GM12892 (cell line): Measurements from ENCODE around the gene BHLHE23.

Source experiments
- DNase-seq: peaks from one replicate; pipeline ENCODE4 v3.0.0; 2011; ENCODE audit not compliant: insufficient read length
- FAIRE-seq: peaks from 2 replicates; lab custom pipeline; 2011; peaks lifted over from hg19 to GRCh38; lab: Jason Lieb, UNC
- POLR2A ChIP-seq: IDR thresholded peaks from 2 replicates; pipeline ENCODE4 v1.6.1; 2011; ENCODE audit warnings: low read depth, low read length, control low read depth
- POLR2AphosphoS5 ChIP-seq: IDR thresholded peaks from 2 replicates; pipeline ENCODE4 v1.6.1; 2011; ENCODE audit warnings: low read depth, low read length, control low read depth
- TAF1 ChIP-seq: IDR thresholded peaks from 2 replicates; pipeline ENCODE4 v1.6.1; 2011; ENCODE audit warnings: low read depth, mild to moderate bottlenecking, control low read depth, low read length, borderline replicate concordance

The BHLHE23 gene

GRCh38 chr20:62982124-62983075, 24.4 kb downstream of the BHLHE23 start:
- no peak for TF ChIP-seq POLR2A
- no peak for TF ChIP-seq POLR2AphosphoS5
- no peak for TF ChIP-seq TAF1
- DNase-seq (no peak), FAIRE-seq (no peak)

GRCh38 chr20:62980970-62981369, 25.8 kb downstream of the BHLHE23 start:
- DNase-seq: no peak
- no peak for FAIRE-seq
- no peak for TF ChIP-seq POLR2A
- no peak for TF ChIP-seq TAF1
- no peak for TF ChIP-seq POLR2AphosphoS5

DNA sequence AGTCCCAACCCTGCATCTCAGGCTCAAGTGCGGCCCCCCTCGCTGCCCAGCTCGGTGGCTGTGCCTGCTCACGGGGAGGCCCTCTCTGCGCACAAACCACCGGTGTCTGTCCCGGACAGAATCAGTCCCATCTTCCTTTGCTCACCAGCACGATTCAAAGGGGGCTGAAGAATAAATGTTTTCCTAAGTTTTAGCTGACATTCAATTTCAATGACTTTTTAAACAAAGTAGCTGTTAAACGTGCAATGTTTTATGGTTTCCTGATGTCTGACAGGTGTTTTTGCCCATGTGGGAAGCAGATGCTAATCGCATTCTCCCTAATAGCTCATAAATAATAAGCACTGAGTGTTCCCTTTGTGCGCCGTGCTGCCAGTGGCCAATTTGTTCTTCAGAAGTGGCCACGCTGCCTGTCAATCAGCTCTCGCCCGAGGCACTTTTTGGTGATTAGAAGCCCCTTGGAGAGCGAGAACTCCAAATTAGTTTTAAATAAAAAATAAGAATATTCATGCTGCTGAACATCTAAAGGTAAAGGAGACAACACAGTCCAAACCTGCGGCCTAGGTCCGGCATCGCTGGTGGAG, 26.3 kb downstream of the BHLHE23 start:
- no peak for DNase-seq
- FAIRE-seq: no peak
- TF ChIP-seq TAF1 (no peak), POLR2AphosphoS5 (no peak), POLR2A (no peak)

- FAIRE-seq: no peak
- TF ChIP-seq POLR2A: no peak
- no peak for TF ChIP-seq POLR2AphosphoS5
- TF ChIP-seq TAF1: no peak
- no peak for DNase-seq
Measured at GRCh38 chr20:62979876-62980373, 26.8 kb downstream of the BHLHE23 start.

- no peak for FAIRE-seq
- no peak for TF ChIP-seq TAF1
- TF ChIP-seq POLR2AphosphoS5: no peak
- no peak for TF ChIP-seq POLR2A
- DNase-seq: no peak
Measured at GRCh38 chr20:62979310-62979709, 27.5 kb downstream of the BHLHE23 start.

GRCh38 chr20:62978561-62978943, 28.2 kb downstream of the BHLHE23 start:
- FAIRE-seq (peak; percentile 30), DNase-seq (no peak)
- TF ChIP-seq POLR2AphosphoS5: no peak
- TF ChIP-seq TAF1: no peak
- TF ChIP-seq POLR2A: no peak

DNA sequence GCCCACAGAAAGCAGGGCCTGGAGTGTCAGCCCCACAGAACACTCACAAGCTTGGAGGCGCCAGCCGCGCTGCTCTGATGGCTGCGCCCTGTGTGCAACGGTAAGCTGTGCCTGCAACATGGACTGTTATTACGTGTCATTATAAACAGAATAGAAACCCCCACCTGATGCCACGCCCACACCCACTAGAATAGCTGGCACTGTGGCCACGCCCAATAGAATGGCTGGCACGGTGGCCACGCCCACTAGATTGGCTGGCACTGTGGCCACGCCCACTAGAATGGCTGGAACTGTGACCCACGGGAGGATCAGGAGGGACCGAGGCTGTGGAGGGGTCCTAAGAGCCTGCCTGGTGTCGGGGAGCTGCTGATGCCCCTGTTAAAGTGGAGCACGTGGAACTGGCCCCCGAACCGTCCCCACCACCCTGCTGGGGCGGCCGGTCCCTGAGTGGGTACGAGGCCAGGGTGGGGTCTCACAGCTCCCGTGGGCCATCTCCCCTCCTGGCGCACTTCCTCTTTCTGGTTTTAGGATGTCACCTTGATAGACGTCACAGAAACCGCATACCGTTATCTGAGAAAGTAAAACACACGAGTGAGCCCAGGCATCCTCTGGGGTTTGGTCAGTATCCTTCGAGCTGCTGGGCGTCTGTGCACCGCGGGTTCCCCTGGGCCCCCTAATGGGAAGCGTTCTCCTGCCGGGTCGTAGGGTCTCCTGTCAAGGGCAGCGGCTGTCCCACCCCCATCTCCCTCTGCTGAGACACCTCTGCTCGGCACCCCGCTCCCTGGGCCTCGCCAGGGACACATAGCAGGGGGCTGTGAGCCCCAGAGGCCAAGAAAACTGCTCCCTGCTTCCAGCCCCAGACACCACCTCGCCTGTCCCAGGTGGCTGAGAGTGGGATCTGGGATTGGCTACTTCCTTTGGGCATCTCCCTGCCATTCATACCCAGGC, 28.9 kb downstream of the BHLHE23 start:
- peak; percentile 78 for DNase-seq
- peak; percentile 92 for FAIRE-seq

DNA sequence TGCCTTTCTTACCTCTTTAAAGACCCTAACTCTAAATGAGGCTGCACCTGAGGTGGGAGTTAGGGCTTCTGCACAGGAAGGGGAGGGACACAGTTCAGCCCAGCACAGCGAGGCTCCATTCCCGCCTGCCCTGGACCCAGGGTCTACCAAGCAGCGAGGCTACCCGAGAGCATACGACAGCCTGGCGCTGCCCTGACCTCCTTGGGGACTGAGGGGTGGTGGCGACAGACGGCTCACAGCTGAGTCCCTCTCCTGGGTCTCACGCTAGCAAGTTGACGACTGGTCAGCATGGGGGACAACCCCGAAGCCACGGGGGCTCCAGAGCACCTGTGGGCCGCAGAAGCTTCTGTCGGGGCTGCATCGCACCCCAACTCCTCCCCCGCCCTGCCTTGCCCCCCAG, 29.9 kb downstream of the BHLHE23 start:
- FAIRE-seq: no peak
- no peak for TF ChIP-seq POLR2A
- no peak for TF ChIP-seq TAF1
- no peak for TF ChIP-seq POLR2AphosphoS5
- no peak for DNase-seq

More for the DNA sequence above, 28.9 kb downstream of the BHLHE23 start:
- TF ChIP-seq POLR2AphosphoS5 (peak; percentile 68; the same call in 1 of the 2 replicates), POLR2A (peak; percentile 46; the same call in 1 of the 2 replicates), TAF1 (0 out of 2 replicates have a peak, but pooled peaks have one; percentile 47)

DNA sequence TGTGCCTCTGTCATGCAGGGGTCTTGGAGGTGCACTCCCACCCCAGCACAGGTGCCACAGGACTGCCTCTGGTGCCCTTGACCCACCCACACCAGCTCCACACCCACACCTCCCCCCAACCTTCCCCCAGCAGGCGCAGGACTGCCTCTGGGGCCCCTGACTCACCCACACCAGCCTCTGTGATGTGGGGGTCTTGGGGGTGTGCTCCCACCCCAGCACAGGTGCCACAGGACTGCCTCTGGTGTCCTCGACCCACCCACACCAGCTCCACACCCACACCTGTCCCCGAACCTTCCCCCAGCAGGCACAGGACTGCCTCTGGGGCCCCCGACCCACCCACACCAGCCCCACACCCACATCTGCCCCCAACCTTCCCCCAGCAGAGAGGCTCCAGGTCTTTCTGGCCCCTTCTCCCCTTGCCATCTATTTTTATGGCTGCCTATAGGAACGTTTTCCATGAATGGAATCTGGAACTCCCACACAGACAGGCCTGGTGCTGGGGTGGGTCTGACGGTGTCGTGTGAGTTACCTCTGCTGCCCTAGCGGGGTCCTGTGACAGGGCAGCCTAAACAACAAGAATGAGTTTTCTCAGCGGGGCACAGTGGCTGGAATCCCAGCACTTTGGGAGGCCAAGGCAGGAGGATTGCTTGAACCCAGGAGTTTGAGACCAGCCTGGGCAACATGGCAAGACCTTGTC, 30.8 kb downstream of the BHLHE23 start:
- TF ChIP-seq POLR2A (no peak), POLR2AphosphoS5 (no peak), TAF1 (no peak)
- no peak for FAIRE-seq
- no peak for DNase-seq

DNA sequence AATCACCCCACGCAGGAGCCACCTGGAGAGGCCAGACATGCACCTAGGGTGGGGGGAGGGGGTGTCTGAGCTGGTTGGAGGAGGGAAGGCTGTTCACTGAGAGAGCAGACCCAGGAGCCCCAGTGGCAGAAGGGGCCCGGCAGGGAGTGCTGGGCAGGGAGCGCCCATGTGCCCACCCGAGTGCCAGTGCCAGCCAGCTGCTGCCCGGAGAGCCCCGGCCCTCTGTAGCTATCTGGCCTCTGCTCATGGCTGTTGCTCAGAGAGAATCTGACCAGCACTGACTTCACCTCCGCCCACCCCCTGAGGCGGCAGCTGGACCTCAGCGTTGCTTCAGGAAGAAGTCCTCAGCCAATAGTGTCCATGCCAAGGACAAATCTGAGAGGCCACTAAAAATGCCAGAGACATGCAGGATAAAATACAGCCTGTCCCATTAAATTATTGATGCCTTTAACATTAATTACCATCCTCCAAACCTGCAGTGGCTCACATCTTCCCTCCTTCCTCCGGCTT, 31.5 kb downstream of the BHLHE23 start:
- TF ChIP-seq TAF1 (no peak), POLR2AphosphoS5 (no peak), POLR2A (no peak)
- FAIRE-seq (no peak), DNase-seq (no peak)
